CD14-positive monocyte (primary cell): ENCODE measurements around the gene ATP5PD. TPM values are rescaled to one million over a fixed set of nuclear protein-coding genes. Genes with fewer than 3 reads are reported as not detected.
A peak's percentile ranks its signal among the peaks of the same experiment; 100 is the strongest.

Experiments used
- DNase-seq, 3 donors: peaks; one replicate each; pipeline ENCODE4 v3.0.0-alpha.2; 2011 to 2022
- H2AFZ ChIP-seq: 2 replicates; pipeline ENCODE4 v1.6.0; 2012; ENCODE audit warnings: mild to moderate bottlenecking, low read depth, low read length, inconsistent platforms; ENCODE audit not compliant: insufficient read depth, poor library complexity, severe bottlenecking
- H3K27ac ChIP-seq, 2 donors: 1 replicate in 1 of 2; 2 replicates in 1 of 2; pipeline ENCODE4 v1.5.1; 2012 to 2013; ENCODE audit warnings: low read length in 2 of 2, control low read depth in 1 of 2, inconsistent platforms in 1 of 2, low read depth in 1 of 2, mild to moderate bottlenecking in 1 of 2
- H3K27me3 ChIP-seq, 2 donors: one replicate each; pipeline versions ENCODE4 v1.6.0 to v1.6.1; 2011 to 2013; ENCODE audit warnings: low read length in 2 of 2; ENCODE audit not compliant: control insufficient read depth in 2 of 2, insufficient read depth in 2 of 2
- H3K36me3 ChIP-seq, 2 donors: replicated peaks in 1 of 2; 1 replicate in 1 of 2; 2 replicates in 1 of 2; pipeline versions ENCODE4 v1.5.1 to v1.6.1; 2012 to 2013; ENCODE audit warnings: low read length in 2 of 2, control low read depth in 1 of 2, inconsistent platforms in 1 of 2, mild to moderate bottlenecking in 1 of 2; ENCODE audit not compliant: insufficient read depth in 2 of 2, control insufficient read depth in 1 of 2
- H3K4me1 ChIP-seq, 2 donors: 1 replicate in 1 of 2; 2 replicates in 1 of 2; pipeline versions ENCODE4 v1.5.1 to v1.6.1; 2012 to 2013; ENCODE audit warnings: low read length in 2 of 2, control low read depth in 1 of 2, inconsistent platforms in 1 of 2, mild to moderate bottlenecking in 1 of 2, moderate library complexity in 1 of 2; ENCODE audit not compliant: insufficient read depth in 2 of 2, control insufficient read depth in 1 of 2
- H3K4me2 ChIP-seq: replicated peaks from 2 replicates; pipeline ENCODE3; 2012; ENCODE audit warnings: low read length, moderate library complexity, mild to moderate bottlenecking; ENCODE audit not compliant: poor library complexity, severe bottlenecking; ENCODE audit errors: extremely low read depth
- H3K4me3 ChIP-seq, 3 experiments: fragments of 200-600 bp in 1 of 3; sonication (generic) in 1 of 3; replicated peaks in 1 of 3; 1 replicate in 2 of 3; 2 replicates in 1 of 3; pipeline ENCODE4 v1.5.1; 2011 to 2013; ENCODE audit warnings: low read length in 3 of 3, mild to moderate bottlenecking in 3 of 3, control low read depth in 2 of 3, low read depth in 2 of 3, inconsistent platforms in 1 of 3, moderate library complexity in 1 of 3
- H3K79me2 ChIP-seq: 2 replicates; pipeline ENCODE4 v1.6.0; 2012; ENCODE audit warnings: mild to moderate bottlenecking, control low read depth, inconsistent platforms, low read length, moderate library complexity; ENCODE audit not compliant: insufficient read depth
- H3K9ac ChIP-seq: 2 replicates; pipeline ENCODE4 v1.6.0; 2017; ENCODE audit warnings: low read length, mild to moderate bottlenecking; ENCODE audit not compliant: insufficient read depth, poor library complexity, severe bottlenecking
- H3K9me3 ChIP-seq, 2 donors: replicated peaks in 1 of 2; 1 replicate in 1 of 2; 2 replicates in 1 of 2; pipeline versions ENCODE4 v1.5.1 to v1.6.1; 2012 to 2013; ENCODE audit warnings: low read length in 2 of 2, control low read depth in 1 of 2; ENCODE audit not compliant: control insufficient read depth in 1 of 2, insufficient read depth in 1 of 2
- H4K20me1 ChIP-seq: 2 replicates; pipeline ENCODE4 v1.6.0; 2012; ENCODE audit warnings: mild to moderate bottlenecking, low read length, control low read depth, moderate library complexity; ENCODE audit not compliant: insufficient read depth
- H3K27ac Mint-ChIP-seq, 7 donors: one replicate each; pipeline ENCODE4 v1.8.0; 2020; ENCODE audit warnings: mild to moderate bottlenecking in 7 of 7, mixed read lengths in 7 of 7, moderate library complexity in 6 of 7, inconsistent platforms in 2 of 7
- H3K27me3 Mint-ChIP-seq, 3 donors: one replicate each; pipeline ENCODE4 v1.8.0; 2021 to 2022; ENCODE audit warnings: low read depth in 3 of 3, mild to moderate bottlenecking in 3 of 3, mixed read lengths in 3 of 3, moderate library complexity in 3 of 3, inconsistent platforms in 1 of 3
- H3K36me3 Mint-ChIP-seq, 2 donors: one replicate each; pipeline ENCODE4 v1.8.0; 2020; ENCODE audit warnings: mixed read lengths in 2 of 2, inconsistent platforms in 1 of 2, mild to moderate bottlenecking in 1 of 2
- H3K4me1 Mint-ChIP-seq: one replicate; pipeline ENCODE4 v1.8.0; 2020; ENCODE audit warnings: mild to moderate bottlenecking, mixed read lengths
- H3K4me3 Mint-ChIP-seq, 2 donors: one replicate each; pipeline ENCODE4 v1.8.0; 2020; ENCODE audit warnings: mild to moderate bottlenecking in 2 of 2, mixed read lengths in 2 of 2, moderate library complexity in 1 of 2
- H3K9me3 Mint-ChIP-seq, 7 donors: one replicate each; pipeline ENCODE4 v1.8.0; 2020 to 2022; ENCODE audit warnings: mixed read lengths in 7 of 7, mild to moderate bottlenecking in 6 of 7, moderate library complexity in 6 of 7, inconsistent platforms in 2 of 7
- CTCF ChIP-seq: fragments of 200-600 bp; IDR thresholded peaks from one replicate; pipeline ENCODE4 v1.8.0; 2022; ENCODE audit warnings: antibody characterized with exemption, mild to moderate bottlenecking
- WGBS: methylation state at CpG from one replicate; pipeline ENCODE4 v1.1.5; 2013; ENCODE audit warnings: missing lambda C conversion rate; ENCODE audit not compliant: insufficient coverage; 5-methylcytosine and 5-hydroxymethylcytosine counted together
- intact Hi-C, 2 donors: fragments of 100-400 bp; cut with micrococcal nuclease; formaldehyde crosslinking; loops; one replicate each; pipeline versions ENCODE4 v1.15.0 to v1.15.1; 2023
- polyA plus RNA-seq, 3 donors: library from polyadenylated mRNA; depleted of rRNA in 1 of 3; unstranded in 2 of 3; stranded (reverse) in 1 of 3; fragments of 300-500 nt in 2 of 3; fragments of >200 nt in 1 of 3; fragmentation: Illumina TruSeq in 2 of 3; gene quantifications; 1 replicate in 2 of 3; 2 replicates in 1 of 3; pipeline ENCODE4 v1.2.3, GENCODE V29; 2012 to 2021

ATP5PD gene
- polyA plus RNA-seq, 3 donors, result 139 to 451 (median 437) TPM

- Mint-ChIP-seq H3K27ac (no peak overlapping the region), H3K27me3 (peaks cover 0 to 6% (median 2%) of the 10 kb centered on the region in 3 donors), H3K9me3 (peaks cover 0 to 2% (median 0%) of the 10 kb centered on the region in 7 donors), H3K4me1 (peaks cover 58% of the 10 kb centered on the region), H3K4me3 (no peak overlapping the region), H3K36me3 (peaks cover 29 to 57% of the 10 kb centered on the region in 2 donors)
- DNase-seq, result no peak
- Histone ChIP-seq H4K20me1 (peaks cover 13% of the 10 kb centered on the region), H2AFZ (no peak overlapping the region), H3K36me3 (peaks cover 28 to 35% of the 10 kb centered on the region in 2 donors), H3K79me2 (peaks cover 49% of the 10 kb centered on the region), H3K4me1 (peaks cover 69% of the 10 kb centered on the region in 2 donors), H3K27me3 (no peaks in the 10 kb centered on the region), H3K9me3 (no peaks in the 10 kb centered on the region), H3K4me3 (no peak overlapping the region), H3K27ac (no peak overlapping the region), H3K4me2 (no peak overlapping the region), H3K9ac (no peak overlapping the region)
- no peak for TF ChIP-seq CTCF
- WGBS, result 96% methylated on average over 14 of the region's 16 CpGs
- intact Hi-C loops, result no loop called here
These were observed 48.2 kb upstream of the ATP5PD start for GRCh38 chr17:75094871-75095399.

GRCh38 chr17:75093548-75094158 is 46.9 kb upstream of the ATP5PD start:
- Histone ChIP-seq H2AFZ (no peak overlapping the region), H3K4me2 (peak overlapping the region; percentile 56), H3K79me2 (peaks cover 60% of the 10 kb centered on the region), H3K27me3 (no peaks in the 10 kb centered on the region), H3K4me1 (peaks cover 82% of the 10 kb centered on the region in 2 donors), H3K27ac (peak overlapping the region; percentile 32 to 73), H3K9me3 (no peaks in the 10 kb centered on the region), H3K36me3 (peaks cover 20 to 22% of the 10 kb centered on the region in 2 donors), H4K20me1 (peaks cover 13% of the 10 kb centered on the region), H3K9ac (no peak overlapping the region), H3K4me3 (no peak overlapping the region)
- DNase-seq, result no peak
- H3K27me3 Mint-ChIP-seq, result peaks cover 0 to 6% (median 2%) of the 10 kb centered on the region in 3 donors
- H3K9me3 Mint-ChIP-seq, result peaks cover 0 to 2% (median 0%) of the 10 kb centered on the region in 7 donors
- H3K4me3 Mint-ChIP-seq, result no peak overlapping the region
- peak overlapping the region in 3 of 7 donors; percentile 76 to 86 (median 82) for H3K27ac Mint-ChIP-seq
- TF ChIP-seq CTCF, result no peak
- H3K4me1 Mint-ChIP-seq, result peaks cover 71% of the 10 kb centered on the region
- 98% methylated on average over 18 of the region's 18 CpGs for WGBS
- intact Hi-C loops, result no loop called here
- H3K36me3 Mint-ChIP-seq, result peaks cover 22 to 48% of the 10 kb centered on the region in 2 donors
